H1 (cell line): ENCODE data around the gene TRIP13. TPM values are rescaled to one million over a fixed set of nuclear protein-coding genes. Genes with fewer than 3 reads are reported as not detected.

Experiments used
- CTCF ChIA-PET: fragments of 300-600 bp; sonication (Branson Sonifier 250); formaldehyde crosslinking; loops from one replicate; lab custom pipeline; 2021; ENCODE audit not compliant: partially characterized antibody; lab: Charles Lee
- POLR2A ChIA-PET: fragments of 300-600 bp; sonication (Branson Sonifier 250); formaldehyde crosslinking; loops from one replicate; lab custom pipeline; 2021; ENCODE audit warnings: inconsistent platforms; ENCODE audit not compliant: partially characterized antibody; lab: Charles Lee
- DNase-seq, 2 experiments: peaks; one replicate each; pipeline versions ENCODE4 v3.0.0 to v3.0.0-alpha.2; 2010 to 2022; ENCODE audit warnings: low spot score in 2 of 2, low read depth in 1 of 2, mixed read lengths in 1 of 2
- FAIRE-seq: peaks from 2 replicates; lab custom pipeline; 2011; peaks lifted over from hg19 to GRCh38; lab: Jason Lieb, UNC
- H2AFZ ChIP-seq: 2 replicates; pipeline ENCODE4 v1.8.1; 2012; ENCODE audit warnings: low read length, inconsistent platforms
- H2AK5ac ChIP-seq: 2 replicates; pipeline ENCODE4 v1.6.1; 2013; ENCODE audit warnings: low read depth, low read length
- H2BK120ac ChIP-seq: replicated peaks from 2 replicates; pipeline ENCODE3; 2013; ENCODE audit warnings: low read depth, low read length, inconsistent platforms
- H2BK12ac ChIP-seq: 2 replicates; pipeline ENCODE4 v1.6.1; 2013; ENCODE audit warnings: low read depth, low read length
- H2BK15ac ChIP-seq: 2 replicates; pipeline ENCODE4 v1.6.1; 2013; ENCODE audit warnings: low read length
- H2BK20ac ChIP-seq: 2 replicates; pipeline ENCODE4 v1.6.1; 2013; ENCODE audit warnings: low read length
- H2BK5ac ChIP-seq: 2 replicates; pipeline ENCODE4 v1.6.1; 2013; ENCODE audit warnings: low read depth, low read length
- H3K14ac ChIP-seq: 2 replicates; pipeline ENCODE4 v1.6.1; 2013; ENCODE audit warnings: inconsistent platforms; ENCODE audit not compliant: insufficient read length
- H3K18ac ChIP-seq: 2 replicates; pipeline ENCODE4 v1.6.1; 2013; ENCODE audit warnings: low read length; ENCODE audit errors: extremely low read depth
- H3K23ac ChIP-seq: 2 replicates; pipeline ENCODE4 v1.6.1; 2013; ENCODE audit warnings: inconsistent platforms; ENCODE audit not compliant: insufficient read length
- H3K23me2 ChIP-seq: 2 replicates; pipeline ENCODE4 v1.6.1; 2013; ENCODE audit warnings: low read depth, low read length
- H3K27ac ChIP-seq: 2 replicates; pipeline ENCODE4 v1.6.1; 2011; ENCODE audit warnings: low read depth, low read length, inconsistent platforms
- H3K27me3 ChIP-seq, 4 experiments: replicated peaks in 1 of 4; 1 replicate in 1 of 4; 2 replicates in 3 of 4; pipeline versions ENCODE4 v1.6.1 to v1.8.1; 2011 to 2013; ENCODE audit warnings: low read length in 3 of 4, mild to moderate bottlenecking in 3 of 4, inconsistent platforms in 2 of 4, mixed read lengths in 2 of 4, moderate library complexity in 1 of 4; ENCODE audit not compliant: control insufficient read depth in 3 of 4, insufficient read depth in 3 of 4; ENCODE audit errors: extremely low read depth in 1 of 4
- H3K36me3 ChIP-seq, 4 experiments: 2 replicates each; pipeline versions ENCODE4 v1.6.1 to v1.8.1; 2011 to 2013; ENCODE audit warnings: mild to moderate bottlenecking in 4 of 4, low read length in 3 of 4, moderate library complexity in 2 of 4, control low read depth in 1 of 4, inconsistent platforms in 1 of 4; ENCODE audit not compliant: insufficient read depth in 4 of 4, control insufficient read depth in 2 of 4
- H3K4ac ChIP-seq: replicated peaks from 2 replicates; pipeline ENCODE3; 2013; ENCODE audit warnings: low read length, low read depth, mixed read lengths, inconsistent platforms; ENCODE audit not compliant: insufficient read length
- H3K4me1 ChIP-seq, 4 experiments: replicated peaks in 1 of 4; 1 replicate in 1 of 4; 2 replicates in 3 of 4; pipeline versions ENCODE4 v1.6.1 to v1.8.1; 2011 to 2013; ENCODE audit warnings: low read length in 3 of 4, inconsistent platforms in 2 of 4, mixed read lengths in 1 of 4; ENCODE audit not compliant: insufficient read depth in 4 of 4, control insufficient read depth in 3 of 4
- H3K4me2 ChIP-seq, 2 experiments: 2 replicates each; pipeline versions ENCODE4 v1.6.1 to v1.8.1; 2011 to 2013; ENCODE audit warnings: low read depth in 2 of 2, low read length in 2 of 2, control low read depth in 1 of 2, inconsistent platforms in 1 of 2, mild to moderate bottlenecking in 1 of 2; ENCODE audit not compliant: insufficient read depth in 1 of 2
- H3K4me3 ChIP-seq, 4 experiments: fragments of 200-600, 300-600 bp in 1 of 4; sonication (generic), shearing (Covaris generic), sonication (Bioruptor Twin) in 1 of 4; 2 replicates each; pipeline versions ENCODE4 v1.5.1 to v1.8.1; 2011 to 2016; ENCODE audit warnings: low read length in 4 of 4, low read depth in 3 of 4, control low read depth in 2 of 4, inconsistent platforms in 2 of 4, mild to moderate bottlenecking in 2 of 4, mixed read lengths in 1 of 4, moderate library complexity in 1 of 4; ENCODE audit not compliant: insufficient read depth in 2 of 4; ENCODE audit errors: extremely low read depth in 1 of 4
- H3K56ac ChIP-seq: replicated peaks from 2 replicates; pipeline ENCODE3; 2013; ENCODE audit warnings: low read depth, mild to moderate bottlenecking, mixed read lengths, low read length, inconsistent platforms; ENCODE audit not compliant: insufficient read length
- H3K79me1 ChIP-seq: 2 replicates; pipeline ENCODE4 v1.6.1; 2013; ENCODE audit warnings: low read depth, low read length, control low read depth
- H3K79me2 ChIP-seq, 2 experiments: 2 replicates each; pipeline versions ENCODE4 v1.6.1 to v1.8.1; 2012 to 2013; ENCODE audit warnings: low read length in 2 of 2, mild to moderate bottlenecking in 2 of 2, inconsistent platforms in 1 of 2; ENCODE audit not compliant: insufficient read depth in 2 of 2, control insufficient read depth in 1 of 2
- H3K9ac ChIP-seq, 4 experiments: replicated peaks in 1 of 4; 1 replicate in 1 of 4; 2 replicates in 3 of 4; pipeline versions ENCODE4 v1.6.1 to v1.8.1; 2011 to 2013; ENCODE audit warnings: low read depth in 3 of 4, low read length in 3 of 4, control low read depth in 2 of 4, mild to moderate bottlenecking in 2 of 4, moderate library complexity in 2 of 4, inconsistent platforms in 1 of 4; ENCODE audit errors: extremely low read depth in 1 of 4
- H3K9me3 ChIP-seq, 2 experiments: 2 replicates each; pipeline versions ENCODE4 v1.6.1 to v1.8.1; 2012 to 2013; ENCODE audit warnings: mild to moderate bottlenecking in 2 of 2, moderate library complexity in 2 of 2, control low read depth in 1 of 2, inconsistent platforms in 1 of 2, low read depth in 1 of 2, low read length in 1 of 2, mixed read lengths in 1 of 2; ENCODE audit not compliant: insufficient read depth in 2 of 2
- H4K20me1 ChIP-seq, 2 experiments: replicated peaks in 1 of 2; 2 replicates each; pipeline versions ENCODE3 to v1.8.1; 2011 to 2013; ENCODE audit warnings: inconsistent platforms in 2 of 2, low read length in 2 of 2, mild to moderate bottlenecking in 1 of 2; ENCODE audit not compliant: insufficient read depth in 2 of 2, control insufficient read depth in 1 of 2
- H4K5ac ChIP-seq: 2 replicates; pipeline ENCODE4 v1.6.1; 2013; ENCODE audit warnings: low read length, low read depth, mixed read lengths, inconsistent platforms; ENCODE audit not compliant: insufficient read length
- H4K8ac ChIP-seq: 2 replicates; pipeline ENCODE4 v1.8.0; 2013; ENCODE audit warnings: mild to moderate bottlenecking, moderate library complexity, low read length, inconsistent platforms; ENCODE audit not compliant: insufficient read depth; ENCODE audit errors: extremely low read depth
- H4K91ac ChIP-seq: replicated peaks from 2 replicates; pipeline ENCODE3; 2013; ENCODE audit warnings: low read length, mixed read lengths, inconsistent platforms; ENCODE audit not compliant: insufficient read length
- SP2 ChIP-seq: IDR thresholded peaks from 2 replicates; pipeline ENCODE4 v1.6.1; 2012; ENCODE audit warnings: mild to moderate bottlenecking, low read length, inconsistent platforms
- WGBS, 2 experiments: shearing (Covaris generic) in 1 of 2; methylation state at CpG; one replicate each; pipeline versions ENCODE4 v1.1.6 to v1.1.7; 2013 to 2015; ENCODE audit warnings: low lambda C conversion rate in 2 of 2, mixed read lengths in 2 of 2, inconsistent platforms in 1 of 2, low coverage in 1 of 2, missing lambda C conversion rate in 1 of 2; ENCODE audit not compliant: insufficient replicate concordance in 2 of 2, insufficient coverage in 1 of 2, insufficient read length in 1 of 2; ENCODE audit errors: extremely low coverage in 1 of 2, missing lambda C conversion rate in 1 of 2; 5-methylcytosine and 5-hydroxymethylcytosine counted together
- polyA plus RNA-seq, 7 experiments: library from polyadenylated mRNA; depleted of rRNA in 3 of 7; stranded (reverse) in 5 of 7; unstranded in 2 of 7; fragments of >200 nt in 5 of 7; fragments of 200-250 nt in 2 of 7; gene quantifications; 1 replicate in 5 of 7; 2 replicates in 1 of 7; 4 replicates in 1 of 7; pipeline versions ENCODE4 v1.2.1 to v1.2.3, GENCODE V29; 2011 to 2013; ENCODE audit warnings: missing spikeins in 2 of 7, mixed read lengths in 2 of 7
- total RNA-seq: library from RNA; stranded (reverse); fragmentation: NEBNext Ultra II Directional; extraction: Animal tissue kit (Norgen Biotek cat#: 25700); gene quantifications from 2 replicates; pipeline ENCODE4 v1.2.1, GENCODE V29; 2021
- TF ChIP-seq, protein P1 (sequence below): IDR thresholded peaks from 2 replicates; pipeline ENCODE4 v1.6.1; 2012; ENCODE audit warnings: inconsistent platforms

The TRIP13 gene
- total and polyA plus RNA-seq, 2 of the 8 experiments (the other 6 are each of a cell fraction or from before 2014, with no cell fraction given) = 20.0 to 39.2 TPM

DNA sequence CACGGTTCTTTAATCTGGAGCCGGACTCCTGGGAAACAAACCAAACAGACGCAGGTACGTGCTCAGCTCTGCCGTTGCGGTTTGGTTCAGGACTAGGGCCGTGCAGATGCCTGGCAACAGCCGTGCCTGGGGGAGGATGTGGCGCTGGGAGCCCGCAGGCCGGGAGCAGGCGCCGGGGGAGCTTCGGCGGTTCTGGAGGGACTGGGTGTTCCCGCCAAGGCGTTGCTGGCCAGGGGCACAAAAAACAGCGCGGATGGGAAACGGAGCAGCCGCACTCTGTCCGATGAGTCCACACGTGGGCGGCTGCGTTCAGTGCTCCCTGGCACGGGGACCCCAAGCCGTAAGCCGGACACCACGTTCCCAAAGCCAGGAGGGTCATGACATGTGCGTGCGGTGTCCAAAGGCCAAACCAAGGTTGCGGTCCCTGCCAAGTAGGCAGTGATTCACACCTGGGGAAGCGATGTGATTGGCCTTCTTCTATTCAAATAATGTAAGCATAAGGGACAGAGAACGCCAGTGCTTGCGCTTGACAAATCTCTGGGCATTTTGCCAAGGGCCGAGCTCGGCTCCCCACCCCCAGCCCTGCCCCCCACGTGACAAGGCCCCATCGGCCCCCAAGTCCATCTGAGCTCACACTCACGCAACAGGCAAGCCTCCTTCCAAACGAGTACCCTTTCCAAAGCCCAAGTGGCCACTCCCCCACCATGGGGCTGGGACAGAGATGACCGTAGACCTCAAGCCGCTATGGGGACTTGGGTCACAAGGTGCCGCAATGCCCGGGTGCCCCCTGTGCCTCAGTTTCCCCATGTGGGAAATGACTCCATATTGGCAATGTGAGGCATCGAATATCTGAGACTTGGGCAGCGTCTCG is 66.3 kb downstream of the TRIP13 start:
- Histone ChIP-seq H2BK12ac (no peak overlapping the region), H4K20me1 (no peaks in the 10 kb centered on the region), H4K5ac (no peak overlapping the region), H2BK120ac (no peak overlapping the region), H3K14ac (no peak overlapping the region), H3K4me1 (no peaks in the 10 kb centered on the region), H3K79me1 (no peaks in the 10 kb centered on the region), H2AK5ac (no peak overlapping the region), H3K79me2 (no peaks in the 10 kb centered on the region), H4K8ac (peak overlapping the region; percentile 83; the same call in 1 of the 2 replicates), H2BK20ac (no peak overlapping the region), H2AFZ (no peak overlapping the region), H3K4me2 (no peak overlapping the region), H2BK15ac (no peak overlapping the region), H3K4me3 (no peak overlapping the region), H3K18ac (no peak overlapping the region), H4K91ac (no peak overlapping the region), H3K23me2 (no peaks in the 10 kb centered on the region), H3K23ac (no peak overlapping the region), H3K4ac (no peak overlapping the region), H3K27ac (no peak overlapping the region), H3K9ac (no peak overlapping the region), H3K36me3 (no peaks in the 10 kb centered on the region), H3K56ac (no peak overlapping the region), H2BK5ac (no peak overlapping the region), H3K27me3 (no peaks in the 10 kb centered on the region), H3K9me3 (no peaks in the 10 kb centered on the region)
- DNase-seq (no peak), FAIRE-seq (no peak)
- 92% methylated on average over 41 of the region's 48 CpGs; no CpG with 5 or more reads in 1 of the 2 experiments for WGBS, 2 experiments
- CTCF ChIA-PET = interaction anchor here (0.7 to 2.4 kb wide), 2 partner anchors 13 to 52 kb away, joined by 3 to 13 read pairs; no protein-coding TSS in a partner anchor
- POLR2A ChIA-PET = no interaction called here
- TF ChIP-seq SP2 = no peak
- TF ChIP-seq, protein P1, sequence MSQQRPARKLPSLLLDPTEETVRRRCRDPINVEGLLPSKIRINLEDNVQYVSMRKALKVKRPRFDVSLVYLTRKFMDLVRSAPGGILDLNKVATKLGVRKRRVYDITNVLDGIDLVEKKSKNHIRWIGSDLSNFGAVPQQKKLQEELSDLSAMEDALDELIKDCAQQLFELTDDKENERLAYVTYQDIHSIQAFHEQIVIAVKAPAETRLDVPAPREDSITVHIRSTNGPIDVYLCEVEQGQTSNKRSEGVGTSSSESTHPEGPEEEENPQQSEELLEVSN = 0 out of 2 replicates have a peak, but pooled peaks have one; percentile 20
